ENCODE results near the gene NHSL2.

The NHSL2 gene

DNA sequence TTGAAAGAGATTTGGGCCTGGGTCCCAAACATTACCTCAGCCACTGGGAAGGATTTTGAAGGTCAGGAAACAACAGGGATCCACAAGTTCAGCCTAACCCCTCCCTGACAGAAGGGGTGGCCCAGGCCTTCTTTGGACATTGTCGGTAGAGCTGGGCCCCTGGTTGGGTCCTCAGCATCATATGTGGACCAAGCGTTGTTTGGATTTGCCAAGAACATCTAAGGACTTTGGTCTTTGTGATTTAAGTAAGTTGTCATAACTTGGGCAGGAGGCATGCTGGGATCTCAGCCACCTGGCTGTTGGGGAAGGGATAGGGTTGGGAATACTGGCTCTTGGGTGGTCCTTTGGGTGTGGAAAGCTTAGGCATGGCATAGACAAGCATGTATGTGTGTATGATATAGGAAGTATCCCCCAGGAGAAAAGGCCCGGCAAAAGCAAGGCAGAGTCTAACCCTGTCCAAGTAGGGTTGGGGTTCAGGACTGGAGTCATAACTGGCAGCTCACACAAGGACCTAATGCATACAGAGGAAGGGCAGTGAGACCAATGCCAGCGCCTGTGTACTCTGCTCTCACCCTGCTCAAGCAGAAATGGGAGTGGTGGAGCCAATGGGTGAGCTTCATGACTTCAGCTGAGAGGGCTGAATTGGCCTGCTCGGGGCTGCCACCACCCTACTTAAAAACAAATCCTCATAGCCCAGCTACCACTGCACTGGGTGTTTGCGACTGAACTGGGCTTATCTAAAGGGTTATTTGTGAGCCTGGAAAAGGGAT, 118.2 kb downstream of the NHSL2 start:
- H2AFZ ChIP-seq (ENCODE audit: low read depth, low read length): no peak overlapping the region
- H4K20me1 ChIP-seq (ENCODE audit: insufficient read depth, low read length): no peaks in the 10 kb centered on the region

DNA sequence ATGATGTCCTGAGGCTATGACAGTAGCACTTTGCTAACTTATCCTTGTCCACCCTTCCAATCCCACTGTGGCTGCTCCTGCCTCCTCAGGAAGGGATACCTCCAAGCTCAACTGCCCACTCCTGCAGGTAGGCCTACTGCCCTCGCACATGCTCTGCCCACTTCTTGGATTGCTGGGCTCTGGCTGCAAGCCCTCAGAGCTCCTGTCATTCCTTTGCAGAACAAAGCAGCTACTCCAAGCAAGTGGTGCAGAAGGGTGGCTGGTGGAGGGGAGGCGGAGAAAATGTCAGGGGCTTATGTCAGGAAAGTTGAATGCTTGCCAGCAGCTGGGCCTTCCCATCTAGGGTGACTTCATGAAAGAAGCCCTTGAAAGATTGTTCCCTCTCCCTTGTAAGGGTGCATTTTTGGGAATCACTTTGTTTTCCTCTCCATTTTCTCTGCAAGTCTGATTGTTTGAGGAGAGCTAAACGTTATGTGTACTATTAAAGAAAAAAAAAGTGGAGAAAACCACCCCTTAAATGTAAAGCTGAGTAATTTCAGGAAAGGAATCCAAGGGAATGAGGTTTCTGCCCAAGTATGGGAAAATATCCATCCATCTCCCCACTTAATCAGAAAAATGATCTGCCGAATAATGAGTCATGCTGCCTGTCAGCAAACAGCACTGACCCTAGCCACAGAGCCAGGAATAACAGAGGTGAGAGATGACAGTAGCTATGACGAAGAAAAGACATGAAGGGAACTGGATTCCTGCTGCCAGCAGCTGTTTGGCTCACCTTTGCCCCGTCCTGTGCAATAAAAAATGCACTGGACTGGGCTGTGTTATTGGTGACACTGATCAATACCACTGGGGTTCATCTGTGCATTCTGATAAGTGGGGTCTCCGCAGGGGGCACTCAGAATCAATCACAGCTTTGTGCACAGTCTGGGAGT, 119.1 kb downstream of the NHSL2 start:
- no peaks in the 10 kb centered on the region for H3K79me2 ChIP-seq (ENCODE audit: low read length)
- no peak overlapping the region for H2AFZ ChIP-seq (ENCODE audit: low read depth, low read length)
- H3K4me2 ChIP-seq (ENCODE audit: low read length): no peak overlapping the region
- no peak overlapping the region for H3K27ac ChIP-seq (ENCODE audit: low read length)
- H3K9ac ChIP-seq (ENCODE audit: low read length): no peak overlapping the region
- no peak overlapping the region for H3K4me3 ChIP-seq (ENCODE audit: low read length)
- H3K4me1 ChIP-seq (ENCODE audit: low read length): no peaks in the 10 kb centered on the region
- H4K20me1 ChIP-seq (ENCODE audit: insufficient read depth, low read length): no peaks in the 10 kb centered on the region
- TF ChIP-seq, protein P1, sequence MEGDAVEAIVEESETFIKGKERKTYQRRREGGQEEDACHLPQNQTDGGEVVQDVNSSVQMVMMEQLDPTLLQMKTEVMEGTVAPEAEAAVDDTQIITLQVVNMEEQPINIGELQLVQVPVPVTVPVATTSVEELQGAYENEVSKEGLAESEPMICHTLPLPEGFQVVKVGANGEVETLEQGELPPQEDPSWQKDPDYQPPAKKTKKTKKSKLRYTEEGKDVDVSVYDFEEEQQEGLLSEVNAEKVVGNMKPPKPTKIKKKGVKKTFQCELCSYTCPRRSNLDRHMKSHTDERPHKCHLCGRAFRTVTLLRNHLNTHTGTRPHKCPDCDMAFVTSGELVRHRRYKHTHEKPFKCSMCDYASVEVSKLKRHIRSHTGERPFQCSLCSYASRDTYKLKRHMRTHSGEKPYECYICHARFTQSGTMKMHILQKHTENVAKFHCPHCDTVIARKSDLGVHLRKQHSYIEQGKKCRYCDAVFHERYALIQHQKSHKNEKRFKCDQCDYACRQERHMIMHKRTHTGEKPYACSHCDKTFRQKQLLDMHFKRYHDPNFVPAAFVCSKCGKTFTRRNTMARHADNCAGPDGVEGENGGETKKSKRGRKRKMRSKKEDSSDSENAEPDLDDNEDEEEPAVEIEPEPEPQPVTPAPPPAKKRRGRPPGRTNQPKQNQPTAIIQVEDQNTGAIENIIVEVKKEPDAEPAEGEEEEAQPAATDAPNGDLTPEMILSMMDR (IDR thresholded peaks at IDR 0.05; ENCODE audit: low read depth, low read length): no peak
- TF ChIP-seq EZH2phosphoT487 (IDR thresholded peaks at IDR 0.05; ENCODE audit: low read depth): no peak
- no peaks in the 10 kb centered on the region for H3K9me3 ChIP-seq (ENCODE audit: insufficient read depth, low read length)
- no peaks in the 10 kb centered on the region for H3K36me3 ChIP-seq (replicated peaks; ENCODE audit: low read depth, low read length)
- H3K27me3 ChIP-seq (ENCODE audit: low read depth, low read length): no peaks in the 10 kb centered on the region

More for the DNA sequence above, 118.2 kb downstream of the NHSL2 start:
- H3K4me1 ChIP-seq (ENCODE audit: low read length): no peaks in the 10 kb centered on the region
- no peak overlapping the region for H3K9ac ChIP-seq (ENCODE audit: low read length)
- TF ChIP-seq, protein P1 (IDR thresholded peaks at IDR 0.05; ENCODE audit: low read depth, low read length): no peak
- no peaks in the 10 kb centered on the region for H3K27me3 ChIP-seq (ENCODE audit: low read depth, low read length)
- H3K4me3 ChIP-seq (ENCODE audit: low read length): no peak overlapping the region
- H3K27ac ChIP-seq (ENCODE audit: low read length): no peak overlapping the region
- H3K9me3 ChIP-seq (ENCODE audit: insufficient read depth, low read length): no peaks in the 10 kb centered on the region
- H3K4me2 ChIP-seq (ENCODE audit: low read length): no peak overlapping the region
- H3K79me2 ChIP-seq (ENCODE audit: low read length): no peaks in the 10 kb centered on the region
- no peaks in the 10 kb centered on the region for H3K36me3 ChIP-seq (replicated peaks; ENCODE audit: low read depth, low read length)

DNA sequence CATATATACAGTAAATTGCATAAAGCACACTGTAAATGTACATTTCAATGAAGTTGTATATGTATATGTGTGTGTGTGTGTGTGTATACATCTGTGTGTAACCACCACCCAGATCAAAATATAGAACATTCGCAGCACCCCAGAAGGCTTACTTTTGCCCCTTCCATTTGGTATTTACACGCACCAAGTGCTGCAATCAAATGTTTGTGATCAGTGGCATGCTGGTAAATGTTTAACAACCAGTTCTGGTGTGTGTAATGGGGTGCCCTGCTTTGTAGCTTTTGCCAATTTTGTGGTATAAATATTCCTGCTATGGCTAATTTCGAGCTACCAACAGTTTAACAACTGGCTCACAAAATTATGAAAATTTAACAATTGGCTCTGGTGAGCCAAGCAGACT, 119.8 kb downstream of the NHSL2 start:
- no peaks in the 10 kb centered on the region for H4K20me1 ChIP-seq (ENCODE audit: insufficient read depth, low read length)
- H3K36me3 ChIP-seq (replicated peaks; ENCODE audit: low read depth, low read length): no peaks in the 10 kb centered on the region
- H3K27me3 ChIP-seq (ENCODE audit: low read depth, low read length): no peaks in the 10 kb centered on the region
- H3K4me1 ChIP-seq (ENCODE audit: low read length): no peaks in the 10 kb centered on the region
- no peak overlapping the region for H3K4me2 ChIP-seq (ENCODE audit: low read length)
- TF ChIP-seq, protein P1 (IDR thresholded peaks at IDR 0.05; ENCODE audit: low read depth, low read length): no peak
- TF ChIP-seq EZH2phosphoT487 (IDR thresholded peaks at IDR 0.05; ENCODE audit: low read depth): no peak
- no peak overlapping the region for H3K27ac ChIP-seq (ENCODE audit: low read length)
- no peaks in the 10 kb centered on the region for H3K79me2 ChIP-seq (ENCODE audit: low read length)
- H3K9ac ChIP-seq (ENCODE audit: low read length): no peak overlapping the region
- no peak overlapping the region for H2AFZ ChIP-seq (ENCODE audit: low read depth, low read length)
- H3K9me3 ChIP-seq (ENCODE audit: insufficient read depth, low read length): no peaks in the 10 kb centered on the region
- no peak overlapping the region for H3K4me3 ChIP-seq (ENCODE audit: low read length)

DNA sequence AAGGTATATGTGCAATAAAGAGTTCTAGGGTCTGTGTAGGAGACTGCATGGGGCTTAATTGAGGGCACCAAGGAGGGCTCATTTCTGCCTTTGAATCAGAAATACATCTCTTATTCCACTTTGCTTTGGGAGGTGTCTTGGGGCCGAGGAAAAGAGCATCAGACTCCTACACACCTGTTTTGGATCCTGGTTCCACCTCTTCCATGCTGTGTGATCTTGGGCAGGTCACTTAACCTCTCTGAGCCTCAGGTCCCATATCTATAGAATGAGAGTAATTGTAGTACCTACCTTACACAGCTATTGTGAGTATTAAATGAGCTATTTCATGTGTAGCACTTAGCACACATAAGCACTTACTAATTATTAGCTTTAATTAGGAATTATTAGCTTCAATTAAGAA, 120.5 kb downstream of the NHSL2 start:
- H4K20me1 ChIP-seq (ENCODE audit: insufficient read depth, low read length): no peaks in the 10 kb centered on the region
- no peak for TF ChIP-seq EZH2phosphoT487 (IDR thresholded peaks at IDR 0.05; ENCODE audit: low read depth)
- TF ChIP-seq, protein P1 (IDR thresholded peaks at IDR 0.05; ENCODE audit: low read depth, low read length): no peak
- no peaks in the 10 kb centered on the region for H3K79me2 ChIP-seq (ENCODE audit: low read length)
- H3K4me3 ChIP-seq (ENCODE audit: low read length): no peak overlapping the region
- H3K4me2 ChIP-seq (ENCODE audit: low read length): no peak overlapping the region
- H3K9ac ChIP-seq (ENCODE audit: low read length): no peak overlapping the region
- no peaks in the 10 kb centered on the region for H3K36me3 ChIP-seq (replicated peaks; ENCODE audit: low read depth, low read length)
- H3K4me1 ChIP-seq (ENCODE audit: low read length): no peaks in the 10 kb centered on the region
- no peak overlapping the region for H2AFZ ChIP-seq (ENCODE audit: low read depth, low read length)
- no peak overlapping the region for H3K27ac ChIP-seq (ENCODE audit: low read length)
- H3K27me3 ChIP-seq (ENCODE audit: low read depth, low read length): no peaks in the 10 kb centered on the region
- no peaks in the 10 kb centered on the region for H3K9me3 ChIP-seq (ENCODE audit: insufficient read depth, low read length)
